H1 (cell line): ENCODE results near the gene KRT78. TPM values are rescaled to one million over a fixed set of nuclear protein-coding genes. Genes with fewer than 3 reads are reported as not detected.

Source experiments
- CTCF ChIA-PET: fragments of 300-600 bp; sonication (Branson Sonifier 250); formaldehyde crosslinking; loops from one replicate; lab custom pipeline; 2021; ENCODE audit not compliant: partially characterized antibody; lab: Charles Lee
- POLR2A ChIA-PET: fragments of 300-600 bp; sonication (Branson Sonifier 250); formaldehyde crosslinking; loops from one replicate; lab custom pipeline; 2021; ENCODE audit warnings: inconsistent platforms; ENCODE audit not compliant: partially characterized antibody; lab: Charles Lee
- DNase-seq, 2 experiments: peaks; one replicate each; pipeline versions ENCODE4 v3.0.0 to v3.0.0-alpha.2; 2010 to 2022; ENCODE audit warnings: low spot score in 2 of 2, low read depth in 1 of 2, mixed read lengths in 1 of 2
- FAIRE-seq: peaks from 2 replicates; lab custom pipeline; 2011; peaks lifted over from hg19 to GRCh38; lab: Jason Lieb, UNC
- H2AFZ ChIP-seq: 2 replicates; pipeline ENCODE4 v1.8.1; 2012; ENCODE audit warnings: low read length, inconsistent platforms
- H2AK5ac ChIP-seq: 2 replicates; pipeline ENCODE4 v1.6.1; 2013; ENCODE audit warnings: low read depth, low read length
- H2BK120ac ChIP-seq: replicated peaks from 2 replicates; pipeline ENCODE3; 2013; ENCODE audit warnings: low read depth, low read length, inconsistent platforms
- H2BK12ac ChIP-seq: 2 replicates; pipeline ENCODE4 v1.6.1; 2013; ENCODE audit warnings: low read depth, low read length
- H2BK15ac ChIP-seq: 2 replicates; pipeline ENCODE4 v1.6.1; 2013; ENCODE audit warnings: low read length
- H2BK20ac ChIP-seq: 2 replicates; pipeline ENCODE4 v1.6.1; 2013; ENCODE audit warnings: low read length
- H2BK5ac ChIP-seq: 2 replicates; pipeline ENCODE4 v1.6.1; 2013; ENCODE audit warnings: low read depth, low read length
- H3K14ac ChIP-seq: 2 replicates; pipeline ENCODE4 v1.6.1; 2013; ENCODE audit warnings: inconsistent platforms; ENCODE audit not compliant: insufficient read length
- H3K18ac ChIP-seq: 2 replicates; pipeline ENCODE4 v1.6.1; 2013; ENCODE audit warnings: low read length; ENCODE audit errors: extremely low read depth
- H3K23ac ChIP-seq: 2 replicates; pipeline ENCODE4 v1.6.1; 2013; ENCODE audit warnings: inconsistent platforms; ENCODE audit not compliant: insufficient read length
- H3K23me2 ChIP-seq: 2 replicates; pipeline ENCODE4 v1.6.1; 2013; ENCODE audit warnings: low read depth, low read length
- H3K27ac ChIP-seq: 2 replicates; pipeline ENCODE4 v1.6.1; 2011; ENCODE audit warnings: low read depth, low read length, inconsistent platforms
- H3K27me3 ChIP-seq, 4 experiments: replicated peaks in 1 of 4; 1 replicate in 1 of 4; 2 replicates in 3 of 4; pipeline versions ENCODE4 v1.6.1 to v1.8.1; 2011 to 2013; ENCODE audit warnings: low read length in 3 of 4, mild to moderate bottlenecking in 3 of 4, inconsistent platforms in 2 of 4, mixed read lengths in 2 of 4, moderate library complexity in 1 of 4; ENCODE audit not compliant: control insufficient read depth in 3 of 4, insufficient read depth in 3 of 4; ENCODE audit errors: extremely low read depth in 1 of 4
- H3K36me3 ChIP-seq, 4 experiments: 2 replicates each; pipeline versions ENCODE4 v1.6.1 to v1.8.1; 2011 to 2013; ENCODE audit warnings: mild to moderate bottlenecking in 4 of 4, low read length in 3 of 4, moderate library complexity in 2 of 4, control low read depth in 1 of 4, inconsistent platforms in 1 of 4; ENCODE audit not compliant: insufficient read depth in 4 of 4, control insufficient read depth in 2 of 4
- H3K4ac ChIP-seq: replicated peaks from 2 replicates; pipeline ENCODE3; 2013; ENCODE audit warnings: low read length, low read depth, mixed read lengths, inconsistent platforms; ENCODE audit not compliant: insufficient read length
- H3K4me1 ChIP-seq, 4 experiments: replicated peaks in 1 of 4; 1 replicate in 1 of 4; 2 replicates in 3 of 4; pipeline versions ENCODE4 v1.6.1 to v1.8.1; 2011 to 2013; ENCODE audit warnings: low read length in 3 of 4, inconsistent platforms in 2 of 4, mixed read lengths in 1 of 4; ENCODE audit not compliant: insufficient read depth in 4 of 4, control insufficient read depth in 3 of 4
- H3K4me2 ChIP-seq, 2 experiments: 2 replicates each; pipeline versions ENCODE4 v1.6.1 to v1.8.1; 2011 to 2013; ENCODE audit warnings: low read depth in 2 of 2, low read length in 2 of 2, control low read depth in 1 of 2, inconsistent platforms in 1 of 2, mild to moderate bottlenecking in 1 of 2; ENCODE audit not compliant: insufficient read depth in 1 of 2
- H3K4me3 ChIP-seq, 4 experiments: fragments of 200-600, 300-600 bp in 1 of 4; sonication (generic), shearing (Covaris generic), sonication (Bioruptor Twin) in 1 of 4; 2 replicates each; pipeline versions ENCODE4 v1.5.1 to v1.8.1; 2011 to 2016; ENCODE audit warnings: low read length in 4 of 4, low read depth in 3 of 4, control low read depth in 2 of 4, inconsistent platforms in 2 of 4, mild to moderate bottlenecking in 2 of 4, mixed read lengths in 1 of 4, moderate library complexity in 1 of 4; ENCODE audit not compliant: insufficient read depth in 2 of 4; ENCODE audit errors: extremely low read depth in 1 of 4
- H3K56ac ChIP-seq: replicated peaks from 2 replicates; pipeline ENCODE3; 2013; ENCODE audit warnings: low read depth, mild to moderate bottlenecking, mixed read lengths, low read length, inconsistent platforms; ENCODE audit not compliant: insufficient read length
- H3K79me1 ChIP-seq: 2 replicates; pipeline ENCODE4 v1.6.1; 2013; ENCODE audit warnings: low read depth, low read length, control low read depth
- H3K79me2 ChIP-seq, 2 experiments: 2 replicates each; pipeline versions ENCODE4 v1.6.1 to v1.8.1; 2012 to 2013; ENCODE audit warnings: low read length in 2 of 2, mild to moderate bottlenecking in 2 of 2, inconsistent platforms in 1 of 2; ENCODE audit not compliant: insufficient read depth in 2 of 2, control insufficient read depth in 1 of 2
- H3K9ac ChIP-seq, 4 experiments: replicated peaks in 1 of 4; 1 replicate in 1 of 4; 2 replicates in 3 of 4; pipeline versions ENCODE4 v1.6.1 to v1.8.1; 2011 to 2013; ENCODE audit warnings: low read depth in 3 of 4, low read length in 3 of 4, control low read depth in 2 of 4, mild to moderate bottlenecking in 2 of 4, moderate library complexity in 2 of 4, inconsistent platforms in 1 of 4; ENCODE audit errors: extremely low read depth in 1 of 4
- H3K9me3 ChIP-seq, 2 experiments: 2 replicates each; pipeline versions ENCODE4 v1.6.1 to v1.8.1; 2012 to 2013; ENCODE audit warnings: mild to moderate bottlenecking in 2 of 2, moderate library complexity in 2 of 2, control low read depth in 1 of 2, inconsistent platforms in 1 of 2, low read depth in 1 of 2, low read length in 1 of 2, mixed read lengths in 1 of 2; ENCODE audit not compliant: insufficient read depth in 2 of 2
- H4K20me1 ChIP-seq, 2 experiments: replicated peaks in 1 of 2; 2 replicates each; pipeline versions ENCODE3 to v1.8.1; 2011 to 2013; ENCODE audit warnings: inconsistent platforms in 2 of 2, low read length in 2 of 2, mild to moderate bottlenecking in 1 of 2; ENCODE audit not compliant: insufficient read depth in 2 of 2, control insufficient read depth in 1 of 2
- H4K5ac ChIP-seq: 2 replicates; pipeline ENCODE4 v1.6.1; 2013; ENCODE audit warnings: low read length, low read depth, mixed read lengths, inconsistent platforms; ENCODE audit not compliant: insufficient read length
- H4K8ac ChIP-seq: 2 replicates; pipeline ENCODE4 v1.8.0; 2013; ENCODE audit warnings: mild to moderate bottlenecking, moderate library complexity, low read length, inconsistent platforms; ENCODE audit not compliant: insufficient read depth; ENCODE audit errors: extremely low read depth
- H4K91ac ChIP-seq: replicated peaks from 2 replicates; pipeline ENCODE3; 2013; ENCODE audit warnings: low read length, mixed read lengths, inconsistent platforms; ENCODE audit not compliant: insufficient read length
- HDAC2 ChIP-seq, 2 experiments: fragments of 300-600 bp in 1 of 2; sonication (generic) in 1 of 2; IDR thresholded peaks; 2 replicates each; pipeline ENCODE4 v1.6.1; 2011 to 2012; ENCODE audit warnings: low read depth in 2 of 2, low read length in 2 of 2, mild to moderate bottlenecking in 2 of 2, moderate library complexity in 2 of 2, borderline replicate concordance in 1 of 2, inconsistent platforms in 1 of 2
- SAP30 ChIP-seq: fragments of 300-600 bp; sonication (generic); IDR thresholded peaks from 2 replicates; pipeline ENCODE4 v1.7.1; 2012; ENCODE audit warnings: low read length, moderate library complexity, mild to moderate bottlenecking, inconsistent platforms; ENCODE audit not compliant: insufficient read depth, insufficient replicate concordance
- TAF7 ChIP-seq: optimal IDR thresholded peaks from 2 replicates; pipeline ENCODE3; 2011; ENCODE audit warnings: low read depth, mild to moderate bottlenecking, inconsistent platforms, low read length, moderate library complexity, borderline replicate concordance
- WGBS, 2 experiments: shearing (Covaris generic) in 1 of 2; methylation state at CpG; one replicate each; pipeline versions ENCODE4 v1.1.6 to v1.1.7; 2013 to 2015; ENCODE audit warnings: low lambda C conversion rate in 2 of 2, mixed read lengths in 2 of 2, inconsistent platforms in 1 of 2, low coverage in 1 of 2, missing lambda C conversion rate in 1 of 2; ENCODE audit not compliant: insufficient replicate concordance in 2 of 2, insufficient coverage in 1 of 2, insufficient read length in 1 of 2; ENCODE audit errors: extremely low coverage in 1 of 2, missing lambda C conversion rate in 1 of 2; 5-methylcytosine and 5-hydroxymethylcytosine counted together
- polyA plus RNA-seq, 7 experiments: library from polyadenylated mRNA; depleted of rRNA in 3 of 7; stranded (reverse) in 5 of 7; unstranded in 2 of 7; fragments of >200 nt in 5 of 7; fragments of 200-250 nt in 2 of 7; gene quantifications; 1 replicate in 5 of 7; 2 replicates in 1 of 7; 4 replicates in 1 of 7; pipeline versions ENCODE4 v1.2.1 to v1.2.3, GENCODE V29; 2011 to 2013; ENCODE audit warnings: missing spikeins in 2 of 7, mixed read lengths in 2 of 7
- total RNA-seq: library from RNA; stranded (reverse); fragmentation: NEBNext Ultra II Directional; extraction: Animal tissue kit (Norgen Biotek cat#: 25700); gene quantifications from 2 replicates; pipeline ENCODE4 v1.2.1, GENCODE V29; 2021

KRT78 gene
- total and polyA plus RNA-seq, 2 of the 8 experiments (the other 6 are each of a cell fraction or from before 2014, with no cell fraction given), result not detected

DNA sequence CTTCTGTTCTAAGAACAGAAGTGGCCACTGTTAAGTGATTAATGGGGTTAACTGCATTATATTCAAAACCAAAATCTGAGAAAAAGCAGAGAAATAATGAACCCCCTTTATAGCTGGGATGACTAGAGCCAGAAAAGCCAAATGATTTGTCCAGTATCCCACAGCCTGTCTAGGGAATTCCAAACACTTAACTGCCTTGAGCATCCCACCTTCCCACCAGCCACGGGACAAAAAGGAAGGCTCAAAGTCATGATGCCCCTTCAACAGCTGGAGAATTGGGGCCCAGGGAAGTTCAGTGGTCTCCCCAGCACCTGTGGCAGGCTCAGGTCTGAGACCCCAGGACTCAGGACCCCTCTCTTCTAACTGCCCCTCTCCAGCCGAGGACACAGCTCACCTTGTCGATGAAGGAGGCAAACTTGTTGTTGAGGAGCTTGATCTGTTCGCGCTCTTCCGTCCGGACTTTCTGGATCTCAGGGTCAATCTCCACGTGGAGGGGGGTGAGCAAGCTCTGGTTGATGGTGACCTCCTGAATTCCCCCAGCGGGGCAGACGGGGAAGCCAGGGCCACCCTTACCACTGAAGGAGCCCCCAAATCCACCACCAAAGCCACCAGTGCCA is 35.5 kb downstream of the KRT78 start:
- 88% methylated on average over 10 of the region's 10 CpGs; no CpG with 5 or more reads in 1 of the 2 experiments for WGBS, 2 experiments
- Histone ChIP-seq H4K20me1 (no peaks in the 10 kb centered on the region), H4K91ac (no peak overlapping the region), H3K56ac (no peak overlapping the region), H3K27ac (no peak overlapping the region), H2AFZ (no peak overlapping the region), H3K23ac (no peak overlapping the region), H3K27me3 (no peaks in the 10 kb centered on the region), H3K79me1 (no peaks in the 10 kb centered on the region), H3K18ac (no peak overlapping the region), H4K8ac (no peak overlapping the region), H3K9ac (no peak overlapping the region), H3K4me2 (no peak overlapping the region), H2BK20ac (no peak overlapping the region), H3K23me2 (no peaks in the 10 kb centered on the region), H2BK12ac (no peak overlapping the region), H3K9me3 (no peaks in the 10 kb centered on the region), H3K4ac (no peak overlapping the region), H3K4me3 (no peak overlapping the region), H3K36me3 (no peaks in the 10 kb centered on the region), H4K5ac (no peak overlapping the region), H2BK120ac (no peak overlapping the region), H2BK15ac (no peak overlapping the region), H3K79me2 (no peaks in the 10 kb centered on the region), H2AK5ac (no peak overlapping the region), H3K14ac (no peak overlapping the region), H3K4me1 (no peaks in the 10 kb centered on the region), H2BK5ac (no peak overlapping the region)
- FAIRE-seq, result no peak
- CTCF ChIA-PET, result interaction anchor here (0.5 to 1.5 kb wide), 14 partner anchors 13 to 534 kb away, joined by 3 to 5 read pairs (median 3); no protein-coding TSS in a partner anchor
- no peak for DNase-seq
- POLR2A ChIA-PET, result interaction anchor here (0.5 kb wide), 1 partner anchor 62 kb away, joined by 3 read pairs; no protein-coding TSS in a partner anchor
- TF ChIP-seq HDAC2 (IDR thresholded peaks at IDR 0.05; ENCODE audit: borderline replicate concordance in 1 of 2, low read depth in 2 of 2, low read length in 2 of 2), result no peak
- no peak for TF ChIP-seq TAF7
- TF ChIP-seq SAP30, result no peak
